Thoracic aorta (tissue), 2 donors: Measurements from ENCODE around the gene NFYC. TPM values are rescaled to one million over a fixed set of nuclear protein-coding genes. Genes with fewer than 3 reads are reported as not detected.

Source experiments
- ATAC-seq: fragments of 150-250 bp; one replicate; pipeline ENCODE4 v1.8.0; 2017; ENCODE audit warnings: low read depth; ENCODE audit not compliant: insufficient number of reproducible peaks, low FRiP score
- DNase-seq: peaks from one replicate; pipeline ENCODE4 v3.0.0-alpha.2; 2020; ENCODE audit warnings: low spot score
- H3K27ac ChIP-seq, 2 donors: fragments of 200-600 bp; sonication (generic); 1 replicate in 1 of 2; 2 replicates in 1 of 2; pipeline ENCODE4 v1.5.1; 2016; ENCODE audit warnings: mild to moderate bottlenecking in 2 of 2, moderate library complexity in 2 of 2
- H3K27me3 ChIP-seq: fragments of 200-600 bp; sonication (generic); replicated peaks from 2 replicates; pipeline ENCODE4 v1.6.0; 2016; ENCODE audit warnings: mild to moderate bottlenecking; ENCODE audit not compliant: insufficient read depth
- H3K36me3 ChIP-seq: fragments of 200-600 bp; sonication (generic); one replicate; pipeline ENCODE4 v1.5.1; 2016
- H3K4me1 ChIP-seq, 2 donors: fragments of 200-600 bp; sonication (generic); 1 replicate in 1 of 2; 2 replicates in 1 of 2; pipeline versions ENCODE4 v1.5.1 to v1.6.0; 2016; ENCODE audit warnings: low read depth in 2 of 2, mild to moderate bottlenecking in 1 of 2; ENCODE audit not compliant: control insufficient read depth in 1 of 2
- H3K4me3 ChIP-seq: fragments of 200-600 bp; sonication (generic); 2 replicates; pipeline ENCODE4 v1.5.1; 2016; ENCODE audit warnings: mild to moderate bottlenecking
- H3K9me3 ChIP-seq: fragments of 200-600 bp; sonication (generic); 2 replicates; pipeline ENCODE4 v1.5.1; 2016
- CTCF ChIP-seq: fragments of 200-600 bp; sonication (generic); IDR thresholded peaks from one replicate; pipeline ENCODE4 v1.5.1; 2019; ENCODE audit warnings: antibody characterized with exemption
- total RNA-seq, 2 donors: library from RNA; depleted of rRNA; stranded (reverse); fragments of >200 nt; gene quantifications; one replicate each; pipeline versions ENCODE4 v1.1.0 to v1.2.3, GENCODE V29; 2016

NFYC gene
- total RNA-seq, 2 donors from 2014 or later = 38.9 to 40.6 TPM

GRCh38 chr1:40789342-40789598 lies 97.8 kb downstream of the NFYC start:
- peak overlapping the region in 1 of 2 donors; percentile 5 for H3K27ac ChIP-seq
- H3K9me3 ChIP-seq = no peaks in the 10 kb centered on the region
- no peak for ATAC-seq
- DNase-seq = no peak
- TF ChIP-seq CTCF = no peak
- H3K36me3 ChIP-seq = no peaks in the 10 kb centered on the region
- no peaks in the 10 kb centered on the region for H3K27me3 ChIP-seq
- H3K4me3 ChIP-seq = no peak overlapping the region
- H3K4me1 ChIP-seq = peaks cover 13 to 63% of the 10 kb centered on the region in 2 donors

- TF ChIP-seq CTCF = no peak
- Histone ChIP-seq H3K4me3 (no peak overlapping the region), H3K36me3 (no peaks in the 10 kb centered on the region), H3K9me3 (no peaks in the 10 kb centered on the region), H3K27me3 (no peaks in the 10 kb centered on the region), H3K27ac (peak overlapping the region in 1 of 2 donors; percentile 5), H3K4me1 (peaks cover 8 to 57% of the 10 kb centered on the region in 2 donors)
- ATAC-seq (peak; percentile 64), DNase-seq (no peak)
Observed at GRCh38 chr1:40789661-40790430, 98.3 kb downstream of the NFYC start.

GRCh38 chr1:40792036-40792435 lies 100.5 kb downstream of the NFYC start:
- no peak overlapping the region for H3K4me3 ChIP-seq
- DNase-seq (no peak), ATAC-seq (no peak)
- peaks cover 10 to 59% of the 10 kb centered on the region in 2 donors for H3K4me1 ChIP-seq
- no peaks in the 10 kb centered on the region for H3K27me3 ChIP-seq
- no peak overlapping the region for H3K27ac ChIP-seq
- no peaks in the 10 kb centered on the region for H3K36me3 ChIP-seq
- TF ChIP-seq CTCF = no peak
- H3K9me3 ChIP-seq = no peaks in the 10 kb centered on the region

- TF ChIP-seq CTCF = no peak
- H3K27ac ChIP-seq = no peak overlapping the region
- ATAC-seq = no peak
Observed at GRCh38 chr1:40793617-40794016, 102.1 kb downstream of the NFYC start.

GRCh38 chr1:40794048-40794447 lies 102.5 kb downstream of the NFYC start:
- Histone ChIP-seq H3K27ac (no peak overlapping the region), H3K4me3 (no peak overlapping the region), H3K27me3 (no peaks in the 10 kb centered on the region), H3K4me1 (peaks cover 21 to 68% of the 10 kb centered on the region in 2 donors), H3K36me3 (no peaks in the 10 kb centered on the region), H3K9me3 (no peaks in the 10 kb centered on the region)
- ATAC-seq = no peak
- no peak for DNase-seq
- TF ChIP-seq CTCF = no peak

More at GRCh38 chr1:40793617-40794016, 102.1 kb downstream of the NFYC start:
- Histone ChIP-seq H3K9me3 (no peaks in the 10 kb centered on the region), H3K4me1 (peaks cover 18 to 68% of the 10 kb centered on the region in 2 donors), H3K4me3 (no peak overlapping the region), H3K36me3 (no peaks in the 10 kb centered on the region), H3K27me3 (no peaks in the 10 kb centered on the region)
- DNase-seq = no peak
